MCF 10A (cell line): Measurements from ENCODE around the gene GNB1. TPM values are rescaled to one million over a fixed set of nuclear protein-coding genes. Genes with fewer than 3 reads are reported as not detected.

Experiments used
- BruUV-seq: library from RNA; stranded (reverse); fragments of 400-500 nt; replicated peaks from 2 replicates; lab custom pipeline; 2021; lab: Mats Ljungman, UMichigan
- CTCF ChIA-PET: fragments of 300-600 bp; sonication (Branson Sonifier 250); formaldehyde crosslinking; extraction: SDS; loops from one replicate; lab custom pipeline; 2021; ENCODE audit warnings: antibody characterized with exemption, inconsistent platforms; lab: Yijun Ruan, JAX
- POLR2A ChIA-PET: fragments of 300-600, 350-650 bp; sonication (Branson Sonifier 250); formaldehyde crosslinking; extraction: SDS; loops from one replicate; lab custom pipeline; 2020; ENCODE audit warnings: antibody characterized with exemption, inconsistent platforms; lab: Yijun Ruan, JAX
- DNase-seq: peaks from one replicate; pipeline ENCODE4 v3.0.0-alpha.2; 2018; ENCODE audit not compliant: unreplicated experiment
- H3K27ac Mint-ChIP-seq: one replicate; pipeline ENCODE4 v1.8.0; 2022; ENCODE audit warnings: mild to moderate bottlenecking, low read depth, mixed read lengths; ENCODE audit not compliant: unreplicated experiment
- H3K27me3 Mint-ChIP-seq: one replicate; pipeline ENCODE4 v1.8.0; 2022; ENCODE audit warnings: mixed read lengths; ENCODE audit not compliant: insufficient read depth, unreplicated experiment
- H3K36me3 Mint-ChIP-seq: one replicate; pipeline ENCODE4 v1.8.0; 2022; ENCODE audit warnings: mild to moderate bottlenecking, moderate library complexity, mixed read lengths; ENCODE audit not compliant: insufficient read depth, unreplicated experiment
- H3K4me1 Mint-ChIP-seq: one replicate; pipeline ENCODE4 v1.8.0; 2022; ENCODE audit warnings: mixed read lengths; ENCODE audit not compliant: insufficient read depth, unreplicated experiment
- H3K4me3 Mint-ChIP-seq: one replicate; pipeline ENCODE4 v1.8.0; 2022; ENCODE audit warnings: mild to moderate bottlenecking, moderate library complexity, mixed read lengths; ENCODE audit not compliant: unreplicated experiment
- H3K9me3 Mint-ChIP-seq: one replicate; pipeline ENCODE4 v1.8.0; 2022; ENCODE audit warnings: mixed read lengths; ENCODE audit not compliant: unreplicated experiment
- intact Hi-C: fragments of 100-400 bp; cut with micrococcal nuclease; formaldehyde crosslinking; loops from 2 replicates; pipeline ENCODE4 v1.14.1; 2022
- total RNA-seq: library from RNA; stranded (reverse); gene quantifications from 2 replicates; pipeline ENCODE4 v1.2.3, GENCODE V29; 2022
- TF ChIP-seq, protein P1 (sequence below): fragments of 200-600 bp; IDR thresholded peaks from one replicate; pipeline ENCODE4 v1.8.0; 2022; ENCODE audit warnings: antibody characterized with exemption, mild to moderate bottlenecking; ENCODE audit not compliant: unreplicated experiment

GNB1 gene
- total RNA-seq, 1 experiment from 2014 or later: 430 TPM

DNA sequence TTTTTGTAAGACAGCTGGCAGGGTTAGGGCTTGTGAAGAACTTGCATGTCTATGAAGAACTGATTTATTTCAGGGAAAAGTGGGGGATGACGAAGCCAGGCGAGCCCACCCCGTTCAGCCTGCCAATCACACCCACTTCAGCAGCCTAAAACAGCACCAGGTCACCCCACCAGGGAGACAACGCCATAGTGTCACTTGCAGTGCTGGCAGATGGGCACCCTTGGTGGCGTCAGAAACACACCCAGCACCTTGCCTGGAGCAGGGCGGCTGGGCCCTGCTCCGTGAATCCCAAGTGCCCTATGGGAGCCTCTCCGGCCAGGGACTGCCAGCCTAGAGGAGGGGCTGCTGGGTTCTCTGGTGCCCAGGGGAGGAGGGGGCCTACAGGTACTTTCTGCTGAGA is 107.6 kb downstream of the GNB1 start:
- no TSS peak for BruUV-seq
- ChIA-PET POLR2A (interaction anchor here (1.0 kb wide), 1 partner anchor 48 kb away, joined by 3 read pairs; no protein-coding TSS in a partner anchor), CTCF (no interaction called here)
- Mint-ChIP-seq H3K4me3 (no peak overlapping the region), H3K36me3 (peaks cover 53% of the 10 kb centered on the region), H3K4me1 (peaks cover 19% of the 10 kb centered on the region), H3K27ac (peak overlapping the region; percentile 71), H3K9me3 (no peaks in the 10 kb centered on the region), H3K27me3 (no peaks in the 10 kb centered on the region)
- DNase-seq: no peak
- TF ChIP-seq, protein P1, sequence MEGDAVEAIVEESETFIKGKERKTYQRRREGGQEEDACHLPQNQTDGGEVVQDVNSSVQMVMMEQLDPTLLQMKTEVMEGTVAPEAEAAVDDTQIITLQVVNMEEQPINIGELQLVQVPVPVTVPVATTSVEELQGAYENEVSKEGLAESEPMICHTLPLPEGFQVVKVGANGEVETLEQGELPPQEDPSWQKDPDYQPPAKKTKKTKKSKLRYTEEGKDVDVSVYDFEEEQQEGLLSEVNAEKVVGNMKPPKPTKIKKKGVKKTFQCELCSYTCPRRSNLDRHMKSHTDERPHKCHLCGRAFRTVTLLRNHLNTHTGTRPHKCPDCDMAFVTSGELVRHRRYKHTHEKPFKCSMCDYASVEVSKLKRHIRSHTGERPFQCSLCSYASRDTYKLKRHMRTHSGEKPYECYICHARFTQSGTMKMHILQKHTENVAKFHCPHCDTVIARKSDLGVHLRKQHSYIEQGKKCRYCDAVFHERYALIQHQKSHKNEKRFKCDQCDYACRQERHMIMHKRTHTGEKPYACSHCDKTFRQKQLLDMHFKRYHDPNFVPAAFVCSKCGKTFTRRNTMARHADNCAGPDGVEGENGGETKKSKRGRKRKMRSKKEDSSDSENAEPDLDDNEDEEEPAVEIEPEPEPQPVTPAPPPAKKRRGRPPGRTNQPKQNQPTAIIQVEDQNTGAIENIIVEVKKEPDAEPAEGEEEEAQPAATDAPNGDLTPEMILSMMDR: no peak
- intact Hi-C loops: no loop called here

DNA sequence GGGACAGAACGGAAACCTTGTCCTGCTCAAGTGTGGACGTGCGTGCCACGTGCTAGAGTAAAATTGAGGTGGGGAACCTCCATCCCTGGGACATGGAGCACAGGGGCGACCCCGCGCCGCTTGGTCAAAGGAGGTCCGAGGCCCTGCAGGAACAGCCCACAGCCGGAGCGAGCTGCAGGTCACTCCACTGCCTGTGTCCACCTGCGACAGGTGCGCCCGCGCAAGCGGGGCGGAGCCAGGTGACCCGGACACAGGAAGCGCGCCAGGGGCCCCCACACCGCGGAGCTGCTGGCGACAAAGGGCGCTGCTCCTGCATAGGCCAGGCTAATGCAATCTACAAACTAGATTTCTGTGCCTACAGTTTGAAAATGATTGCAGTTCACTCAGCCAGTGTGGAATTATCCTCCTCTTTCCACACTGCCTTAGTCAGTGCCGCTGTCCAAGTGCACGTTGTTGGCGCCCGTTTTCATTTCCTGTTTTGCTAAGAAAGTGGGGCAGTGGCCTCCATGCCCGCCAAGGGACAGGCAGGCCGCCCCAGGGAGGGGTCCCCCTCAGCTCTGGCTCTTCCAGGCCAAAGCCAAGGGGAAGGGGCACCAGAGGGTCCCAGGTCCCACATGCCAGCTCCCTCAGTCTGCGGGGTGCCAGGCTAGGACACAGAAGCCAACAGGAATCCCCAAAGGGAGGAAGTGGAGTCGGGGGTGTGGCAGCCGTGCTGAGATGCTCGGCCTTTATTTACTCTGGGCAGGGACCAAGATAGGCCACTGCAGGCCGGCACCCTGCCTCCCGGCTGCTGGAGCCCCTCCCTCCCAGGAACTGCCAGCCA is 108.3 kb downstream of the GNB1 start:
- Mint-ChIP-seq H3K4me1 (peaks cover 19% of the 10 kb centered on the region), H3K36me3 (peaks cover 46% of the 10 kb centered on the region), H3K27ac (peak overlapping the region; percentile 71), H3K4me3 (peak overlapping the region; percentile 19), H3K9me3 (no peaks in the 10 kb centered on the region), H3K27me3 (no peaks in the 10 kb centered on the region)
- ChIA-PET CTCF (interaction anchor here (0.6 to 0.7 kb wide), 2 partner anchors 91 to 262 kb away, joined by 3 read pairs; no protein-coding TSS in a partner anchor), POLR2A (interaction anchor here (1.0 kb wide), 1 partner anchor 49 kb away, joined by 3 read pairs; no protein-coding TSS in a partner anchor)
- no TSS peak for BruUV-seq
- TF ChIP-seq, protein P1: no peak
- peak; percentile 80 for DNase-seq
- intact Hi-C loops: no loop called here

- ChIA-PET CTCF (no interaction called here), POLR2A (no interaction called here)
- H3K27ac Mint-ChIP-seq: no peak overlapping the region
- H3K4me3 Mint-ChIP-seq: no peak overlapping the region
- H3K27me3 Mint-ChIP-seq: no peaks in the 10 kb centered on the region
- H3K36me3 Mint-ChIP-seq: peaks cover 44% of the 10 kb centered on the region
- no peak for DNase-seq
- peaks cover 25% of the 10 kb centered on the region for H3K4me1 Mint-ChIP-seq
- intact Hi-C loops: loop anchor here (2.0 kb wide), 2 partner anchors 17 to 125 kb away; no protein-coding TSS in a partner anchor
- TF ChIP-seq, protein P1: no peak
- BruUV-seq: no TSS peak
- H3K9me3 Mint-ChIP-seq: no peaks in the 10 kb centered on the region
Measured at GRCh38 chr1:1781526-1781903, 109.4 kb downstream of the GNB1 start.
